PC-9 (cell line): ENCODE measurements around the gene LMO2. TPM values are rescaled to one million over a fixed set of nuclear protein-coding genes. Genes with fewer than 3 reads are reported as not detected.

Source experiments
- BruUV-seq: library from RNA; stranded (reverse); fragments of 400-500 nt; replicated peaks from 2 replicates; lab custom pipeline; 2021; lab: Mats Ljungman, UMichigan
- CTCF ChIA-PET: fragments of 300-600 bp; sonication (Branson Sonifier 250); formaldehyde crosslinking; loops from one replicate; lab custom pipeline; 2022; ENCODE audit warnings: antibody characterized with exemption; lab: Charles Lee
- POLR2A ChIA-PET: fragments of 300-600 bp; sonication (Branson Sonifier 250); formaldehyde crosslinking; loops from one replicate; lab custom pipeline; 2022; ENCODE audit warnings: antibody characterized with exemption; ENCODE audit not compliant: unreplicated experiment; lab: Charles Lee
- DNase-seq, 2 experiments: peaks; one replicate each; pipeline versions ENCODE4 v3.0.0 to v3.0.0-alpha.2; 2015 to 2022; ENCODE audit warnings: mixed read lengths in 1 of 2
- H2AFZ ChIP-seq: fragments of 200-600 bp; sonication (generic); 2 replicates; pipeline ENCODE4 v1.8.1; 2017; ENCODE audit warnings: antibody characterized with exemption
- H3F3A ChIP-seq: fragments of 200-600 bp; sonication (generic); 2 replicates; pipeline ENCODE4 v1.8.1; 2017; ENCODE audit warnings: antibody characterized with exemption, mild to moderate bottlenecking, low read depth; ENCODE audit not compliant: insufficient read depth
- H3K27ac ChIP-seq: fragments of 200-600 bp; sonication (generic); 2 replicates; pipeline ENCODE4 v1.6.1; 2016; ENCODE audit warnings: mixed run types
- H3K27me3 ChIP-seq: fragments of 200-600 bp; sonication (generic); 2 replicates; pipeline ENCODE4 v1.6.1; 2016; ENCODE audit warnings: low read depth, mixed run types; ENCODE audit not compliant: insufficient read depth
- H3K36me3 ChIP-seq: fragments of 200-600 bp; sonication (generic); 2 replicates; pipeline ENCODE4 v1.6.1; 2016; ENCODE audit warnings: low read depth, mixed run types
- H3K4me1 ChIP-seq: fragments of 200-600 bp; sonication (generic); replicated peaks from 2 replicates; pipeline ENCODE4 v1.6.1; 2016; ENCODE audit warnings: mixed run types; ENCODE audit not compliant: insufficient read depth
- H3K4me2 ChIP-seq: fragments of 200-600 bp; sonication (generic); 2 replicates; pipeline ENCODE4 v1.6.1; 2017; ENCODE audit warnings: mixed run types
- H3K4me3 ChIP-seq: fragments of 200-600 bp; sonication (generic); 2 replicates; pipeline ENCODE4 v1.6.1; 2016; ENCODE audit warnings: mixed run types
- H3K79me2 ChIP-seq: fragments of 200-600 bp; sonication (generic); 2 replicates; pipeline ENCODE4 v1.6.1; 2017; ENCODE audit warnings: low read depth, mixed run types
- H3K9me2 ChIP-seq: fragments of 200-600 bp; sonication (generic); 2 replicates; pipeline ENCODE4 v1.8.1; 2017; ENCODE audit warnings: mild to moderate bottlenecking; ENCODE audit not compliant: insufficient read depth
- H3K9me3 ChIP-seq: fragments of 200-600 bp; sonication (generic); 2 replicates; pipeline ENCODE4 v1.8.1; 2016; ENCODE audit warnings: low read depth; ENCODE audit not compliant: insufficient read depth
- H4K20me1 ChIP-seq: fragments of 200-600 bp; sonication (generic); 2 replicates; pipeline ENCODE4 v1.8.1; 2017; ENCODE audit not compliant: insufficient read depth
- CTCF ChIP-seq: fragments of 200-600 bp; sonication (generic); conservative IDR thresholded peaks from 2 replicates; pipeline ENCODE4 v1.6.1; 2017; ENCODE audit warnings: mixed run types, antibody characterized with exemption, mild to moderate bottlenecking, moderate library complexity
- EZH2 ChIP-seq: fragments of 200-600 bp; sonication (generic); IDR thresholded peaks from 2 replicates; pipeline ENCODE4 v1.8.0; 2017; ENCODE audit warnings: antibody characterized with exemption, low read depth
- intact Hi-C: fragments of 100-400 bp; cut with micrococcal nuclease; formaldehyde crosslinking; loops from one replicate; pipeline ENCODE4 v1.10.0; 2022; ENCODE audit not compliant: unreplicated experiment
- total RNA-seq: library from RNA; stranded (reverse); gene quantifications from 2 replicates; pipeline ENCODE4 v1.2.3, GENCODE V29; 2021

LMO2 gene
- total RNA-seq, 1 experiment from 2014 or later = 0.28 TPM

DNA sequence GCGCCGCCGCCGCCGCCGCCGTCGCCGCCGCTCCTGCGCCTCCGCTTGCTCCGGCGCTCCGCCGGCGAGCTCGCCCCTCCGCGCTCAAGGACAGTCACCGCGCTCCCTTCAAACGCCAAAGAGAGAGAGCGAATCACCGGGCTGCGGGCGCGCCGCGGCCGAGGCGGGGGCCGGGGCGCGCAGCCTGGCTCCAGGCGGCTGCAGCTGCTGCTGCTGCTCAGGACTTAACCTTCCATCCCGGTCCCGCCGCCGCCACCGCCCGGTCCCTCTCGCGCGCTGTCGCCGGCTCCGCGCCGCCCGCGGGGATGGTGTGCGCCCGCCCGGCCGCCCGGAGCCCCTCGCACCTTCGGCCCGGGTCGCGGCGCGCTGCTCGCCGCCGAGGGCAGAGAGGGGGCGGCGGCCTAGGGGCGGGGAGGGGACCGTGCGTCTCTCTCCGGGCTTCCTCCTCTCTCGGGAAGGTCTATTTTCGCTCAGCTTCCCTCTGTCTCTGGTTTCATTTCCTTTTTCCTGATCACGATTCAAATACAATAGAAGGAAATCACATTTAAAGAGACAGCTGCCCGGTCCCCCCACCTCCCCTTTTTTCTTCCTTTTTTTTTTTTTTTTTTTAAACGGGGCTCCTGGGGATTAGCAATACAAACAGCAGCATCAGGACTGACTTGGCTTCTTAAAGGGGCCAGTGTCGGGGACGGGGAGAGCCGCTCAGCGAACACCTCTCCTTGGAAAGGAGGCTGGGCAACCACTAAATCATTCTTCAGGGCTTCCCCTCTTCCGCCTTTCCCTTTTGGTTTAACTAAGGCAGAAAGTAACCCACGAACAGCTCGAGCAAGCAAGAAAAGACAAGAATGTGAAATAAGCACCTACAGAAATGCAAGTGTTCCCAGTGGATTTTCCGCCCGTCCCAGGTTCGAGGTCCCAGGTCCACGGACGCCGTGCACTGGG, 22.1 kb downstream of the LMO2 start:
- H3K4me2 ChIP-seq = peak overlapping the region; percentile 84
- no peak overlapping the region for H3K27ac ChIP-seq
- ChIA-PET CTCF (interaction anchor here (0.6 kb wide), 1 partner anchor 12 kb away, joined by 5 read pairs; no protein-coding TSS in a partner anchor), POLR2A (no interaction called here)
- H3K79me2 ChIP-seq = no peaks in the 10 kb centered on the region
- no peaks in the 10 kb centered on the region for H3K9me3 ChIP-seq
- peak overlapping the region; percentile 71 for H3K4me3 ChIP-seq
- no peaks in the 10 kb centered on the region for H3F3A ChIP-seq
- no peaks in the 10 kb centered on the region for H3K9me2 ChIP-seq
- peak overlapping the region; percentile 66 for H2AFZ ChIP-seq
- H3K36me3 ChIP-seq = no peaks in the 10 kb centered on the region
- no peaks in the 10 kb centered on the region for H3K4me1 ChIP-seq
- no TSS peak for BruUV-seq
- TF ChIP-seq EZH2 (peak; percentile 63; the same call in 1 of the 2 replicates), CTCF (no peak)
- no peaks in the 10 kb centered on the region for H4K20me1 ChIP-seq
- intact Hi-C loops = no loop called here
- peaks cover 55% of the 10 kb centered on the region for H3K27me3 ChIP-seq
- peak in 1 of 2 experiments; percentile 29 for DNase-seq

- POLR2A ChIA-PET = interaction anchor here (0.6 kb wide), 1 partner anchor 456 kb away, joined by 6 read pairs; no protein-coding TSS in a partner anchor
- BruUV-seq = no TSS peak
Measured at GRCh38 chr11:33868647-33869461, 23.0 kb downstream of the LMO2 start.

More at GRCh38 chr11:33868647-33869461, 23.0 kb downstream of the LMO2 start:
- TF ChIP-seq CTCF (no peak), EZH2 (no peak)
- H3K4me1 ChIP-seq = no peaks in the 10 kb centered on the region
- peaks cover 58% of the 10 kb centered on the region for H3K27me3 ChIP-seq
- H3K9me3 ChIP-seq = no peaks in the 10 kb centered on the region
- no peaks in the 10 kb centered on the region for H3K79me2 ChIP-seq
- no peak overlapping the region for H3K27ac ChIP-seq
- H3F3A ChIP-seq = no peaks in the 10 kb centered on the region
- H3K9me2 ChIP-seq = no peaks in the 10 kb centered on the region
- no peaks in the 10 kb centered on the region for H3K36me3 ChIP-seq
- DNase-seq = no peak
- no peaks in the 10 kb centered on the region for H4K20me1 ChIP-seq
- H3K4me3 ChIP-seq = no peak overlapping the region; the same call in 1 of the 2 replicates
- peak overlapping the region; percentile 84 for H3K4me2 ChIP-seq
- CTCF ChIA-PET = interaction anchor here (0.6 kb wide), 1 partner anchor 11 kb away, joined by 5 read pairs; no protein-coding TSS in a partner anchor
- H2AFZ ChIP-seq = no peak overlapping the region
- intact Hi-C loops = no loop called here
